Stomach (tissue), 4 donors: ENCODE results near the gene RPS17.
"Not testable (repeated sequence)": the region's sequence is repeated elsewhere in the genome, so short reads cannot be mapped to it uniquely, and the experiment has no call there.

ENCODE experiments used
- CTCF ChIP-seq, 7 experiments: fragments of 450-650 bp in 4 of 7; fragments of 200-600 bp in 3 of 7; sonication (generic) in 3 of 7; IDR thresholded peaks; one replicate each; pipeline ENCODE4 v1.5.1; 2016 to 2019; ENCODE audit warnings: antibody characterized with exemption in 7 of 7, control low read depth in 2 of 7, mild to moderate bottlenecking in 1 of 7
- EP300 ChIP-seq: sonication (generic); formaldehyde crosslinking; IDR thresholded peaks from one replicate; pipeline ENCODE4 v1.6.1; 2017; ENCODE audit warnings: antibody characterized with exemption
- POLR2A ChIP-seq, 4 donors: fragments of 450-650 bp; IDR thresholded peaks; one replicate each; pipeline ENCODE4 v1.6.1; 2016; ENCODE audit warnings: antibody characterized with exemption in 4 of 4, control low read depth in 2 of 4, mild to moderate bottlenecking in 1 of 4, moderate library complexity in 1 of 4
- POLR2AphosphoS5 ChIP-seq, 3 donors: sonication (generic); formaldehyde crosslinking; IDR thresholded peaks; one replicate each; pipeline ENCODE4 v1.6.1; 2016; ENCODE audit warnings: antibody characterized with exemption in 3 of 3

- not testable (repeated sequence) for TF ChIP-seq POLR2A (IDR thresholded peaks at IDR 0.05); CTCF (IDR thresholded peaks at IDR 0.05); EP300
- peak in 1 of 3 donors; percentile 41 for TF ChIP-seq POLR2AphosphoS5 (IDR thresholded peaks at IDR 0.05)
Measured at GRCh38 chr15:82487045-82487444, 53.2 kb downstream of the RPS17 start.
